HepG2 (cell line): Measurements from ENCODE around the gene TWNK. TPM values are rescaled to one million over a fixed set of nuclear protein-coding genes. Genes with fewer than 3 reads are reported as not detected.

Experiments used
- ATAC-seq: fragments of 200-7000 bp; cut with Tn5 transposase; 3 replicates; pipeline ENCODE4 v1.9.1; 2020; ENCODE audit warnings: mild to moderate bottlenecking, moderate library complexity
- BruUV-seq: library from RNA; stranded (reverse); fragments of 400-500 nt; replicated peaks from 2 replicates; lab custom pipeline; 2021; lab: Mats Ljungman, UMichigan
- CTCF ChIA-PET: fragments of 300-600 bp; formaldehyde crosslinking; extraction: SDS; loops from one replicate; lab custom pipeline; 2021; ENCODE audit warnings: low total read pairs, inconsistent platforms, low intra/inter-chr PET ratio; lab: Yijun Ruan, JAX
- POLR2A ChIA-PET: fragments of 350-600 bp; sonication (Branson Sonifier 250); formaldehyde crosslinking; loops from one replicate; lab custom pipeline; 2020; ENCODE audit warnings: antibody characterized with exemption, inconsistent platforms; lab: Yijun Ruan, JAX
- DNase-seq: peaks from one replicate; pipeline ENCODE4 v3.0.0-alpha.2; 2015; ENCODE audit warnings: low spot score
- FAIRE-seq: peaks from 3 replicates; lab custom pipeline; 2011; peaks lifted over from hg19 to GRCh38; lab: Jason Lieb, UNC
- H2AFZ ChIP-seq: one replicate; pipeline ENCODE4 v1.6.1; 2011; ENCODE audit warnings: low read length, inconsistent platforms
- H3K27ac ChIP-seq: fragments of 300-600 bp; 3 replicates; pipeline ENCODE4 v1.8.0; 2011; ENCODE audit warnings: mixed run types, mild to moderate bottlenecking, mixed read lengths, low read length, inconsistent platforms; ENCODE audit not compliant: insufficient read depth; ENCODE audit errors: extremely low read length
- H3K27me3 ChIP-seq, 2 experiments: fragments of 200-600 bp in 1 of 2; 2 replicates in 1 of 2; 3 replicates in 1 of 2; pipeline versions ENCODE4 v1.6.0 to v1.8.0; 2011; ENCODE audit warnings: low read length in 2 of 2, mild to moderate bottlenecking in 2 of 2, moderate library complexity in 2 of 2, inconsistent platforms in 1 of 2; ENCODE audit not compliant: insufficient read depth in 2 of 2, control insufficient read depth in 1 of 2
- H3K36me3 ChIP-seq, 2 experiments: fragments of 200-600 bp in 1 of 2; replicated peaks in 1 of 2; 2 replicates in 1 of 2; 3 replicates in 1 of 2; pipeline versions ENCODE4 v1.5.1 to v1.8.0; 2011; ENCODE audit warnings: low read length in 2 of 2, inconsistent platforms in 1 of 2; ENCODE audit not compliant: insufficient read depth in 2 of 2, control insufficient read depth in 1 of 2
- H3K4me1 ChIP-seq: 2 replicates; pipeline ENCODE4 v1.5.1; 2012; ENCODE audit warnings: low read length, inconsistent platforms; ENCODE audit not compliant: insufficient read depth
- H3K4me2 ChIP-seq: 2 replicates; pipeline ENCODE4 v1.6.0; 2011; ENCODE audit warnings: low read depth, low read length, inconsistent platforms
- H3K4me3 ChIP-seq, 3 experiments: fragments of 200-600 bp in 1 of 3; sonication (generic), shearing (Covaris generic) in 1 of 3; replicated peaks in 1 of 3; 2 replicates each; pipeline ENCODE4 v1.5.1; 2011 to 2016; ENCODE audit warnings: low read length in 3 of 3, inconsistent platforms in 2 of 3, low read depth in 2 of 3, mild to moderate bottlenecking in 2 of 3, control low read depth in 1 of 3, mixed read lengths in 1 of 3; ENCODE audit not compliant: insufficient read depth in 1 of 3
- H3K79me2 ChIP-seq: one replicate; pipeline ENCODE4 v1.6.1; 2011; ENCODE audit warnings: low read length, inconsistent platforms; ENCODE audit not compliant: insufficient read depth
- H3K9ac ChIP-seq: 2 replicates; pipeline ENCODE4 v1.6.0; 2011; ENCODE audit warnings: mild to moderate bottlenecking, low read depth, low read length, inconsistent platforms; ENCODE audit not compliant: insufficient read depth
- H3K9me3 ChIP-seq: 2 replicates; pipeline ENCODE4 v1.5.1; 2012; ENCODE audit warnings: mild to moderate bottlenecking, low read length
- H4K20me1 ChIP-seq: 2 replicates; pipeline ENCODE4 v1.6.0; 2011; ENCODE audit warnings: inconsistent platforms, mild to moderate bottlenecking, low read length, moderate library complexity; ENCODE audit not compliant: insufficient read depth
- AGO1 ChIP-seq: fragments of 200-400 bp; formaldehyde crosslinking; IDR thresholded peaks from 2 replicates; pipeline ENCODE4 v1.6.1; 2017; ENCODE audit warnings: mild to moderate bottlenecking, low read depth, low read length, moderate library complexity; ENCODE audit not compliant: poor library complexity, severe bottlenecking
- AGO2 ChIP-seq: fragments of 200-400 bp; formaldehyde crosslinking; optimal IDR thresholded peaks from 2 replicates; pipeline ENCODE3; 2017; ENCODE audit warnings: mild to moderate bottlenecking, low read depth, low read length, moderate library complexity
- GATA4 ChIP-seq: sonication (generic); IDR thresholded peaks from 2 replicates; pipeline ENCODE4 v1.6.1; 2016; ENCODE audit warnings: antibody characterized with exemption, low read depth, borderline replicate concordance
- KLF12 ChIP-seq: sonication (generic); formaldehyde crosslinking; IDR thresholded peaks from 2 replicates; pipeline ENCODE4 v1.4.0; 2020; ENCODE audit warnings: missing genetic modification reagents, borderline replicate concordance
- RBM39 ChIP-seq: fragments of 200-400 bp; formaldehyde crosslinking; IDR thresholded peaks from one replicate; pipeline ENCODE4 v1.6.1; 2018; ENCODE audit warnings: antibody characterized with exemption, mild to moderate bottlenecking, low read depth, low read length; ENCODE audit not compliant: poor library complexity, severe bottlenecking
- TOPORS ChIP-seq: sonication (generic); formaldehyde crosslinking; IDR thresholded peaks from 2 replicates; pipeline ENCODE4 v1.8.0; 2023; ENCODE audit warnings: mild to moderate bottlenecking, missing genetic modification reagents
- ZFP82 ChIP-seq: sonication (generic); formaldehyde crosslinking; IDR thresholded peaks from 2 replicates; pipeline ENCODE4 v1.5.1; 2020; ENCODE audit warnings: mild to moderate bottlenecking, missing genetic modification reagents, borderline replicate concordance
- ZHX1 ChIP-seq: sonication (generic); formaldehyde crosslinking; IDR thresholded peaks from 2 replicates; pipeline ENCODE4 v1.8.1; 2022; ENCODE audit warnings: low read depth, mild to moderate bottlenecking, missing genetic modification reagents
- ZNF274 ChIP-seq: sonication (generic); formaldehyde crosslinking; IDR thresholded peaks from 2 replicates; pipeline ENCODE4 v1.5.1; 2020; ENCODE audit warnings: mild to moderate bottlenecking, missing genetic modification reagents
- ZNF775 ChIP-seq: sonication (generic); formaldehyde crosslinking; IDR thresholded peaks from 2 replicates; pipeline ENCODE4 v1.4.0; 2020; ENCODE audit warnings: missing genetic modification reagents, mild to moderate bottlenecking, moderate library complexity, borderline replicate concordance
- WGBS: methylation state at CpG from one replicate; pipeline ENCODE4 v1.1.6; 2017; ENCODE audit warnings: low lambda C conversion rate; 5-methylcytosine and 5-hydroxymethylcytosine counted together
- in situ Hi-C: cut with HindIII; loops from 2 replicates; pipeline ENCODE4 v1.10.0; 2017; ENCODE audit warnings: low pct_unique_long_range_greater_than_20kb; ENCODE audit not compliant: extremely low pct_ligation_motif_present
- intact Hi-C: fragments of 100-400 bp; cut with micrococcal nuclease; formaldehyde crosslinking; loops from one replicate; pipeline ENCODE4 v1.10.0; 2022; ENCODE audit not compliant: unreplicated experiment
- polyA plus RNA-seq, 8 experiments: library from polyadenylated mRNA; depleted of rRNA in 3 of 8; stranded (reverse) in 7 of 8; unstranded in 1 of 8; fragments of >200 nt; fragmentation: Illumina TruSeq in 4 of 8; extraction: Trizol in 4 of 8; gene quantifications; 2 replicates each; pipeline versions ENCODE4 v1.2.1 to v1.2.3, GENCODE V29; 2011 to 2016; ENCODE audit warnings: low read depth in 4 of 8, missing spikeins in 1 of 8, mixed read lengths in 1 of 8; ENCODE audit not compliant: insufficient read depth in 1 of 8
- total RNA-seq, 5 experiments: library from RNA; depleted of rRNA; stranded (reverse); fragments of >200 nt; fragmentation: Illumina TruSeq; extraction: Trizol; gene quantifications; 2 replicates each; pipeline ENCODE4 v1.2.3, GENCODE V29; 2016; ENCODE audit warnings: low read depth in 1 of 5
- TF ChIP-seq, protein P1 (sequence below): sonication (generic); formaldehyde crosslinking; IDR thresholded peaks from 2 replicates; pipeline ENCODE4 v1.8.0; 2022; ENCODE audit warnings: missing genetic modification reagents, mild to moderate bottlenecking, borderline replicate concordance
- TF ChIP-seq, protein P2 (sequence below): sonication (generic); formaldehyde crosslinking; IDR thresholded peaks from 2 replicates; pipeline ENCODE4 v1.5.0; 2020; ENCODE audit warnings: missing genetic modification reagents, mild to moderate bottlenecking, borderline replicate concordance

TWNK gene
- total and polyA plus RNA-seq, 2 of the 13 experiments (the other 11 are each of a cell fraction or from before 2014, with no cell fraction given) = 10.7 to 16.5 TPM

DNA sequence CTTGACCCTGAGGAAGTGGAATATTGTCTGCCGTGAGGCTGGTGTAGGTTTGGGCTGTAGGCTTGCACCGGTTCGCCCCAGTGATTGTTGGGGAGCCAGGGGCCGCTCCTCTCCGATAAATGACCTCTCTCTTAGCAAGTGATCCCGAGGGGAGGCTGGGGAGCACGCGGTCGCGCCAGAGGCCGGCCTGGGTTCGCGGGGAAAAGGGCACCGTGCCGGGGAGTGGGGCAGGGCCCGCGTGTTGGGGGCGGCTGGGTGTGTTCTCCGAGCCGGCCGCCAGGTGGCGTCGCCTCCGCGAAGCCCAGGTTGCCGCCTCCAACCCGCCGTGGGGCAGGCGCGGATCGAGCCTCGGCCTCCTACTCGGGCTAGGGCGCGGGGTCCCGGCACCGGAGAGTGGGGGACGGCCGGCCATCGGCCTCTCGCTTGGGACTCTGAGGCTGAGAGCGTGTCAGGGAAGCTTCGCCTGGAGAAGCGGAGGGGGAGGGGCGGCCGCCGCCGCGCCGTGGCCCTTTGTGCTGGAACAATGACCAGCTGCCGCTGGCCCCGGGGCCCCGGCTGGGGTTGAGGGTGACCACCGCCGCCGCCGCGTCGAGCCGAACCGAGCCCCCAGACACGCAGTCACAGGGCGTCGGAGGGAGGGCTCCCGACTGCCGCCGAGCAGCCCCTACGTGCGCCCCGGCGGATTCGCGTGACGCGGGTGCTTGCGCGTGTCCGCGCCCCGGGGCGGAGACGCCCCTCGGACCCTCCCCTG is 11.8 kb downstream of the TWNK start (continued):
- TF ChIP-seq, protein P1, sequence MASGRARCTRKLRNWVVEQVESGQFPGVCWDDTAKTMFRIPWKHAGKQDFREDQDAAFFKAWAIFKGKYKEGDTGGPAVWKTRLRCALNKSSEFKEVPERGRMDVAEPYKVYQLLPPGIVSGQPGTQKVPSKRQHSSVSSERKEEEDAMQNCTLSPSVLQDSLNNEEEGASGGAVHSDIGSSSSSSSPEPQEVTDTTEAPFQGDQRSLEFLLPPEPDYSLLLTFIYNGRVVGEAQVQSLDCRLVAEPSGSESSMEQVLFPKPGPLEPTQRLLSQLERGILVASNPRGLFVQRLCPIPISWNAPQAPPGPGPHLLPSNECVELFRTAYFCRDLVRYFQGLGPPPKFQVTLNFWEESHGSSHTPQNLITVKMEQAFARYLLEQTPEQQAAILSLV (CRISPR knock-in tag) = 0 out of 2 replicates have a peak, but pooled peaks have one; percentile 66
- TF ChIP-seq ZNF775 (CRISPR knock-in tag) (no peak), ZNF274 (CRISPR knock-in tag) (peak; percentile 79)
- TF ChIP-seq, all 625 proteins: peak for 258

GRCh38 chr10:100999742-101000126 is 12.4 kb downstream of the TWNK start, which contains the start of gene LZTS2:
TSS of gene LZTS2 (plus strand) at chr10:100999808. CDS start at chr10:101002539, 2,731 bp downstream.
- POLR2A ChIA-PET = interaction anchor here (3.8 to 23.0 kb wide), 5 partner anchors 9 to 32 kb away, joined by 18 to 277 read pairs (median 56); partner anchors contain the start of genes MRPL43, PDZD7, SEMA4G and SFXN3
- intact Hi-C loops (no loop called here), in situ Hi-C loops (no loop called here)
- Histone ChIP-seq H3K27me3 (no peaks in the 10 kb centered on the region; a peak in 1 of 5 replicates), H3K9ac (peak within 1 kb of the TSS; percentile 95), H3K4me1 (peaks cover 32% of the 10 kb centered on the region), H3K36me3 (peaks cover 8 to 20% of the 10 kb centered on the region in 2 experiments; a peak in 4 of 5 replicates), H3K4me3 (peak within 1 kb of the TSS; percentile 91 to 99 (median 98)), H3K9me3 (no peaks in the 10 kb centered on the region), H3K79me2 (peaks cover 32% of the 10 kb centered on the region), H4K20me1 (no peaks in the 10 kb centered on the region; the same call in 1 of the 2 replicates), H2AFZ (no peak within 1 kb of the TSS), H3K4me2 (peak within 1 kb of the TSS; percentile 98), H3K27ac (peak within 1 kb of the TSS; percentile 89)
- ATAC-seq = peak; percentile 11
- DNase-seq = no peak
- BruUV-seq = no TSS peak
- FAIRE-seq = no peak
- 3% methylated on average over 5 of the region's 44 CpGs for WGBS
- CTCF ChIA-PET = interaction anchor here (8.5 kb wide), 1 partner anchor 13 kb away, joined by 240 read pairs; no protein-coding TSS in a partner anchor
- TF ChIP-seq AGO1 (peak; percentile 6), GATA4 (no peak), RBM39 (peak; percentile 13), AGO2 (no peak), TOPORS (CRISPR knock-in tag) (0 out of 2 replicates have a peak, but pooled peaks have one; percentile 11), KLF12 (CRISPR knock-in tag) (0 out of 2 replicates have a peak, but pooled peaks have one; percentile 16), ZFP82 (CRISPR knock-in tag) (peak; percentile 3; the same call in 1 of the 2 replicates), ZHX1 (CRISPR knock-in tag) (no peak)
- TF ChIP-seq, protein P2, sequence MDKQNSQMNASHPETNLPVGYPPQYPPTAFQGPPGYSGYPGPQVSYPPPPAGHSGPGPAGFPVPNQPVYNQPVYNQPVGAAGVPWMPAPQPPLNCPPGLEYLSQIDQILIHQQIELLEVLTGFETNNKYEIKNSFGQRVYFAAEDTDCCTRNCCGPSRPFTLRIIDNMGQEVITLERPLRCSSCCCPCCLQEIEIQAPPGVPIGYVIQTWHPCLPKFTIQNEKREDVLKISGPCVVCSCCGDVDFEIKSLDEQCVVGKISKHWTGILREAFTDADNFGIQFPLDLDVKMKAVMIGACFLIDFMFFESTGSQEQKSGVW (CRISPR knock-in tag) = peak; percentile 54; the same call in 1 of the 2 replicates
